HG02840 (cell line): Measurements from ENCODE around the gene AKAP6.
"Not testable (repeated sequence)": the region's sequence is repeated elsewhere in the genome, so short reads cannot be mapped to it uniquely, and the experiment has no call there.

Experiments
- ATAC-seq: cut with Tn5 transposase; IDR thresholded peaks from one replicate; pipeline ENCODE4 v1.9.1; 2021; ENCODE audit warnings: mild to moderate bottlenecking, moderate library complexity, moderate number of reproducible peaks; ENCODE audit not compliant: unreplicated experiment, low FRiP score

The AKAP6 gene

GRCh38 chr14:32430326-32430725, 101.2 kb downstream of the AKAP6 start:
- no peak for ATAC-seq

DNA sequence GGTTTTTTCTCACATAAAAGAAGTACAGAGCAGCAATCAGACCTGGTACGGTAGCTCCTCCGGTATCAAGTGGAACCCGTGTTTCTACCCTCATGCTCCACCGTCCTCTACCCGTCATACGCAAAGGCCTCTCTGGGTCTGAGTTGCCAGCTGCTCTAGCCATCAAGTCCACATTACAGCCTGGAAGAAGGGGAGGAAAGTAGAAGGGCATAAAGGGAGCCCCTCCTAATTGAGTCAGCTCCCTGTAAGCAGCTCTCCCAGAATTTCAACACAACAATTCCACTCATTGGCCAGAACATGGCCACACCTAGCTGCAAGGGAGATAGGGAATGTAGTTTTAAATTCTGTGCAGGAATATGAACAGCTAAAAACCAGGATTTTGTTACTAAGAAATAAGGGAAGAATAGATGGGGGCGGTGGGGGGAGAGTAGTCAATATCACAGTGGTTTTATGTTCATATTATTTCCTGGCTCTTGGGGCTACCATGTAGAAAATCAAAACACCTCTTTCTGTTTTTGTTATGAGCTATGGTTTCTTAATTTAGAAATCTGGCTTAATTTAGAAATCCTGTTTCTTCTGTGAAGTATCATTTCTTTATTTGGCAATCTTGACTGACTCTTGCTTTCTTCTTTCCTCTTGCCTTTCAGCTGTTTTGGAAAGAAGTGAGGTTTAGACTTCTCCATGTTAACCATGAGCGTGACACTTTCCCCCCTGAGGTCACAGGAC, 103.9 kb downstream of the AKAP6 start:
- no peak for ATAC-seq

GRCh38 chr14:32434180-32434579, 105.1 kb downstream of the AKAP6 start:
- ATAC-seq: no peak

GRCh38 chr14:32434880-32435279, 105.8 kb downstream of the AKAP6 start:
- ATAC-seq: no peak

DNA sequence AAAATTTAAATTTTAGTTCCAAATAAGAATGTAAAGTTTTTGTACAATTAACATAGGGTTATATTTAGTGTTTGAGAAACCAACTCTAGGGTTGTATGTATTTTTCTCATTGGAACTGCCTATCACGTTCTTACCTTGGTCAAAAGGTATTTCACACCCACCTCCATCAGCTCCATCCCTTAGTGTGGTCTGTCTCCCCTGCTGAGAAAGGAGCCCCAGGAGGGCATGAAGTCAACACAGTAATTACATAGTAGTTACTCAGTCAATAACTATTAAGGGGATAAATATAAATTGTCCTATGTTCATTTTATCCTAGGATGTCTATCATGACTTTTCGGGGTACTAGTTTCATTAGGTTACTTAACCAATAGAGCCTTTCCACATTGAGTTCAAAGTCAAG, 106.3 kb downstream of the AKAP6 start:
- no peak for ATAC-seq

GRCh38 chr14:32436993-32437392, 107.9 kb downstream of the AKAP6 start:
- no peak for ATAC-seq

- no peak for ATAC-seq
These were observed 109.4 kb downstream of the AKAP6 start for GRCh38 chr14:32438517-32438916.

DNA sequence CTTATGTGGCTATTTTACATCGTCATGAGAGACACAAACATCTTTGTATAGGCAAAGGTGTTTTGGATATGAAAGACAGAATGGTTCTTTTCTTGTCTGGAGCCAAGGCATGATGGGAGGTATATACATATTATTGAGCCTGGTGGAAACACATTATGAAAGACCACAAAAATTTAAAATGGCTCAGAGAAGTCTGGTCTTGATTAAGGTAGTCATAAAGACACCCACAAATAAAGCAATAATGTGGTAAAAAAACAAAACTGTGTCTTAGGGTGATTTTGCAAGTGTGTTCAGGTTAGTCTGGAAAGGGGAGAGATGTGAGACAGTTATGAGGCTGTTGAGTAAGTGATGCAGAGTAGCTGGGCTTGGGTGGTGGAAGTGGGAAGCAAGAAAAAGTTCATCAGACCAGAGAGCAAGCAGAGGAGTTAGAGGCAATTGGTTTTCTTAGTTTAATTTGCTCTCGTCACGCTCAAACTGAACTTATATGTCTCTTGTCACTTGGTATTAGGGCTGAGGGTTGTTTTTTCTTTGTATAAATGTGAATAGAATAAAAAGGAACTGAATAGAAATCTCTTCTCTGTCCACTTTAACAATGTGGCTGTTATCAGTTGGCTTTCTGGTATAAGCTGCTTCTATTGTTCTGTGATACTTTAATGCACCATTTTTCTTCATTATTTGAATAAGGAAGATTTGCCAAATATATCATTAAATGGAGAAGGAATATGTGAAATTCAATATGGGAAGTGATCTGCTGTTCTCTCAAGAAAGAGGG, 115.0 kb downstream of the AKAP6 start:
- no peak for ATAC-seq

- ATAC-seq: no peak
These were observed 118.3 kb downstream of the AKAP6 start for GRCh38 chr14:32447371-32447770.

GRCh38 chr14:32449648-32450047, 120.5 kb downstream of the AKAP6 start:
- ATAC-seq: no peak

- no peak for ATAC-seq
These were observed 122.0 kb downstream of the AKAP6 start for GRCh38 chr14:32450919-32451675.

GRCh38 chr14:32453857-32454810, 125.0 kb downstream of the AKAP6 start:
- ATAC-seq: no peak

DNA sequence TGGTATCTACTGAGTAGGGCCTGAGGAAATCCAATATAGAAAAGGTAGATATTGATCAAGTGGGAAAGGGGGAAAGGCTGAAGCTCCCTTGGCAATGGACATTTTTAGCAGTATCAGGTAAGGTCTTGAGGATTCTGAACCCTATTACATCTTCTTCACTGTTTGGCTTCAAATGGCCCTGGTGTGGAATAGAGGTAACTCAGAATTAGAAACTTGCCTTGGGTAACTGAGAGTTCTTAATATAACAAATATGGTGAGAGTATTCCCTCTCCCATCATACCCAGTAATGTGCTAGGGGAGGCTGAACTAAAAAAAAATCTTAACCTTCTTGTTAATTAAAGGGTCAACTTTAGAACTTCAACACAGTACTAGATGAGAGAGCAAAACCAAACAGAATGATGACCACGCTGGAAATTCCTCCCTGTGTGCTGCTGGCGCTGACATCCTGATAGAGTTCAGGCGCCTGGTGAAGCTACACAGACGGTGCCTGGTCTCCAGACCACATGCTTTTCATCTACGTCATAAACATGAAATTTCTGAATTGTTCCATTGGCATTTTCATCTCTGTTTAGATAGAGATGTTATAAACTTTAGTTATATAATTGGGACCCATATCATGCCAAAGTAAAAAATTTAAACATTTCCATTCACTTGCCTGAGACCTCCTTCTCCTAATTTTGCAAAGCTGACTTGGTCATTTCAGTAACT, 128.3 kb downstream of the AKAP6 start:
- ATAC-seq: no peak

DNA sequence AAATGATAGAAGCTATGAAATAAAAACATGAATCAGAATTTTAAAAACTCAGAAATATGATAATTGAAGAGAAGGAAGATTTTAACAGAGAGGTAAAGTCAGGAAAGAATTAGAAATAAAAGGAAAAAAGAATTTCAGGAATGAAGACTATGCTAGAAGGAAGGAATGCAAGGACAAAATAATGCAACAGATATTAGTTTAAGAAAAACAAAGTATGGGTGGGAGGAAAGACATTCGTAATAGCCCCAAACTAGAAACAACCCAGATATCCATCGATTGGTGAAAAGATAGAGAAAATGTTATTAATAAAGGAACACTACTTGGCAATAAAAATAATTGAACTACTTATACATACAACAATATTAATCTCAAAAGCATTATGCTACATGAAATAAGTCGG, 129.6 kb downstream of the AKAP6 start:
- no peak for ATAC-seq

- ATAC-seq: no peak
These were observed 131.2 kb downstream of the AKAP6 start for GRCh38 chr14:32460267-32460666.

GRCh38 chr14:32462553-32462952, 133.5 kb downstream of the AKAP6 start:
- ATAC-seq: not testable (repeated sequence)

DNA sequence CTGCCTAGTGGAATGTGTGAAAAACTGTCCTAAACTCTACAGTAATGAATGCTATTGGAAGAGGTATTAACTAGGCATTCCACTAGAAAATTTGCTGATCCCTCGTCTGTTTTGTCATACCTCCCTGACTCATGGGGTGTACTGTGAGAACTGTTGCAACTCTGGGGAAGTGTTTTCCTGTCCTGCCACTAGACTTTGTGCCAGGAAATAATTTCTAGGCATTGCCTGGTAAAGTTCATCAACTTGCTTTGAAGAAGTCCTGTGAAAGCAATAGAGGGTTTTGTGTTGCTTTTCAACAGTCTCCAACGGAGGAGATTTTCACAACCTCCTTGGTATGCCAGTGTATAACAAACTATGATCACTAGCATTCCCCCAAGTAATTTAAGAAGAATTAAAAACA, 139.9 kb downstream of the AKAP6 start:
- ATAC-seq: no peak

- ATAC-seq: no peak
These were observed 140.5 kb downstream of the AKAP6 start for GRCh38 chr14:32469388-32470160.
